H4 (cell line): ENCODE measurements around the gene PAFAH1B1. TPM values are rescaled to one million over a fixed set of nuclear protein-coding genes. Genes with fewer than 3 reads are reported as not detected.
"Not testable (repeated sequence)": the region's sequence is repeated elsewhere in the genome, so short reads cannot be mapped to it uniquely, and the experiment has no call there.

Experiments used
- DNase-seq: peaks from one replicate; pipeline ENCODE4 v3.0.0-alpha.2; 2015; ENCODE audit warnings: low spot score
- total RNA-seq: library from RNA; depleted of rRNA; stranded (reverse); fragments of >200 nt; shearing (Covaris generic); gene quantifications from 2 replicates; pipeline ENCODE4 v1.2.3, GENCODE V29; 2014; rRNA removed

PAFAH1B1 gene
- total RNA-seq = 49.1 and 57.1 TPM in 2 replicates

DNA sequence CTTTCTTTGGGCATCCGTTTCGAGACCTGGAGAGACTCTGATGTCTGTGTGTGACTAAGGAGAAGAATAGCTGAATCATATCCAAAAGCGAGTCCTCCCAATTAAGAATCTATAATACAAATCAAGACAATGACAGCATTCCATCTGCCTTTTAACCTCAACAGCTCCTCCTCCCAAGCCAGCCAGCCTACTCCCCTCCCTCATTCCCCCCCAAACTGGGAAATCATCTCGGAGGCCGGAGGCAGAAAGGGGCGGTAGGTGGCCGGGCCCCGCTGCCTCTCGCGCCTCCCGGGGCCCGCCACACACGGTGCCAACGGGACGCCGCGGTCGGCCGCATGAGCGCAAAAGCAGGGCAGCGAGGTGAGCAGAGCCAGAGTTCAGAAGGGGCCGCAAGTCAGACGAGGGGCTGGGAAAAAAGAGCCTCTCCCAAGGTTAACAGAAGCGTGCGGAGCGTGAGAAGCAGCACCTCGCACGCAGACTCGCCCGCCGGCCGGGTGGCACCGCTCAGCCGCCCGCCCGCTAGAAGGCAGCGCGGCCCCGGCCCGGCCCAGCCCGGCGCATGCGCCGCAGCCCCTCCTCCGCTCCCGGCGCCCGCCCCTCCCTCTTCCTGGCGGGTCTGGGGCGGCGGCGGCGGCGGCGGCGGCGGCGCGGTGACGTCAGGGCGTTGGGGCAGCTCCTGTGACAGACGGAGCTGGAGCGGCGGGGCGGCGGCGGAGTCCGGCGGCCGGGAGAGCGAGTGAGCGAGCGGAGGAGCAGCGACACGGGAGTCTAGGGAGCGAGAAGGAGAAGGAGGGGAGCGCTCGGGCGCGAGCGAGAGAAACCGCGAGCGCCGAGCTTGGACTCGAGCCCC is at the start of gene PAFAH1B1:
Gene PAFAH1B1 (plus strand): TSS at position 684 of the 850 bp plus-strand sequence. CDS start 44,635 bp downstream, outside the sequence.
- DNase-seq = peak; percentile 65

DNA sequence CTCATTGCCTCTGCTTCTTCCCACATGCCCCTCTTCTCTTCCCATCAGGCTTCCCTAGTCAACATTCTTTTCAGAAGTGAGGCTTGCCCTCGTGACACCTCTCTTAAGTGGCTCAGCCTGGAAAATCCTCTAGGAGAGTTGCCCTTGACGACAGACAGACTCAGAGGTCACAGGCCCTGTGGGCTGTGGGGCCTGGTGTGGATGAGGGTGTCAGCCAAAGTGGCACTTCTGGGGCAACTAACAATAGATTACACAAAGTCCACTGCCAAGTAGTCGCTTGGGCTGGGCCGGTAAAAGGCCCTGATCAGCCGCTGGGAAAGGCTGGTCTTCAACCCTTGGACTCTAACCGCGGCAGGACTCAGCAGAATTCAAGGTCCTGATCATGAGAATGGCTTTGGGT is 48.1 kb upstream of the PAFAH1B1 start:
- DNase-seq = no peak

DNA sequence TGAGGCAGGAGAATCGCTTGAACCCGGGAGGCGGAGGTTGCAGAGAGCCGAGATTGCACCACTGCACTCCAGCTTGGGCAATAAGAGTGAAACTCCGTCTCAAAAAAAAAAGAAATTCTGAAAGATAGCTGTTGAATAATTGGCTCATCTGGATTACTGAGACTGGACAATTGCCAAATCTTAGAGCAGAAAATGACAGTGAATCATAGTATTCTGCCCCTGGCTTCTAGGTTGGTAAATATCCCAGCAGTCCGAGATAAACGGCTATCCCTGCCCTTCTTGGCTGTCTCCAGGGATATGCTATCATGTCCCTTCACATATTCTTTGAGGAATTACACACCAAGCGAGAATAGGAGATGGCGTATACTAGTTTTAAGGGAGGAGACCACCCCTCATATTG is 46.3 kb upstream of the PAFAH1B1 start:
- no peak for DNase-seq

DNA sequence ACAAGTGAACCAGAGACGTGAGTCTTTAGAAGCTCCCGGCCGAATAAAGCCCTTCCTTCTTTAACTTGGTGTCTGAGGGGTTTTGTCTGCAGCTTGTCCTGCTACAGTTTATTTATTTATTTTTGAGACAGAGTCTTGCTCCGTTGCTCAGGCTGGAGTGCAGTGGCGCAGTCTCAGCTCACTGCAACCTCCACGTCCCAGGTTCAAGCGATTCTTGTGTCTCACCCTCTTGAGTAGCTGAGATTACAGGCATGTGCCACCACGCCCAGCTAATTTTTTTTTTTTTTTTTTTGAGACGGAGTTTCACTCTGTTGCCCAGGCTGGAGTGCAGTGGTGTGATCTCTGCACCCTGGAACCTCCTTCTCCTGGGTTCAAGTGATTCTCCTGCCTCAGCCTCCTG is 45.4 kb upstream of the PAFAH1B1 start:
- not testable (repeated sequence) for DNase-seq

DNA sequence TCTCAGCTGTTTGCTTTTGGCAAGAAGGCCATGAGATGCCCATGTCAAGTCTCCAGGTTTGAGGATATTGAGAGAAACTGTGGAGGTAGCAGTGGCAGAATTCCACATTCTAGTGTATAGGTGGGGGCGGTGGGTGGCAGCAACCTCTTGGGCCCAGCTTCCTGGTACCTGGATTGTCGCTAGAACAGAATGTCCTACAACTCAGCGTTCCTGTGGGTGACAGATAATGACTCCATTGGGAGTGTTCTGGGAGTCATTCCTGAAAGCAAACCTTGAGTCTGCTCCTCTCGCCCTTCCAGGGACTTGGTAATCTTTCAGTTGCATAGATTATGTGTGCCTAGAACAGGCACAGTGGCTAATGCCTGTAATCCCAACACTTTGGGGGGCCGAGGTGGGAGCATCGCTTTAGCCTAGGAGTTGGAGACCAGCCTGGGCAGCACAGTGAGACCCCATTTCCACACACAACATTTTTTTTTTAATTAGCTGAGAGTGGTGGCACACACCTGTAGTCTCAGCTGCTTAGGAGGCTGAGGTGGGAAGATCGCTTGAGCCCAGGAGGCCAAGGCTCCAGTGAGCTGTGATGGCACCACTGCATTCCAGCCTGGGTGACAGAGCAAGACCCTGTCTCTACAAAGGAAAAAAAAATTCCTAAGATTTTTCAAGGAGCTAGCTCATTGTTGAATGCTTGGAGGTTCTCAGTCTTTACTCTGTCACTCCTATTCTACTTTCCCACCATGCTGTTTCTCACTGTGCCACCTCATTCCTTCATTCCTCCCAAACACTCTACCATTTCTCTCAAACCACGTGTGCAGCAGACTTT is 43.9 kb upstream of the PAFAH1B1 start:
- no peak for DNase-seq

DNA sequence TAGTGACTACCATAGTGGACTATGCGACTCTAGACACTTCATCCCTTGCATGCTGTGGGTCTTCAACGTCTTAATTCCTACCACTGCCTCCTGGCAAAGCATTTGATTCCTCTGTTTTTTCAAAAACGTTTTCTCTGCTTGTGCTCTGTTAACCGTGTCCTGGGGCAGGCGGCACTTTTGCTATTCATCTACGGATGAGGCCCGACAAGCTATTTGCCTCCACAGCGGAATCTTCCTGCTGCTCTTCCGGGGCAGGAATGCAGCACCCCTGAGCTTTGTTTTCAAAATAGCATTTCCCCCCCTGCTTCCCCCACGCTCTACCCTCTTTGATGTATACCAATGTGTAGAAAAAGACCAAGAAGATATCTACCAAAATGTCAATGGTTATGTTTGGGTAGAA is 42.0 kb upstream of the PAFAH1B1 start:
- DNase-seq = no peak

DNA sequence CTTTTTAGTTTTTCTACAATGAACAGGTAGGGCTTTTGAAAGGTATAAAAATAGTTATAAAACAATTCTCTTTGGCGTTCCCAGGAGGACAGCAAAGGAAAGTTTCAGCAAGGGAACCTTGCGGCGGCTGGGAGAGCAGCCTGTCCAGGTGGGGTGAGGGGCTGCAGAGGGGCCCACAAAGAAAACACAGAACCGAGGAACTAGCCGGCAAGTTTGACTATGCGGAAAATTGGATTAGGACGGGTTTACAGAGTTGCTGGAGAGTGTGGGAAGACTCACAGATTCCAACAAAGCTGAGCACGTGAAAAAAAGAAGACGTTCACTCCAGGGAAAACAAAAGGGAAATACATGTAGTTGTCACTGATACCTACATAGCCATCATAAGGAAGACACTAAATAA is 41.5 kb upstream of the PAFAH1B1 start:
- DNase-seq = no peak

DNA sequence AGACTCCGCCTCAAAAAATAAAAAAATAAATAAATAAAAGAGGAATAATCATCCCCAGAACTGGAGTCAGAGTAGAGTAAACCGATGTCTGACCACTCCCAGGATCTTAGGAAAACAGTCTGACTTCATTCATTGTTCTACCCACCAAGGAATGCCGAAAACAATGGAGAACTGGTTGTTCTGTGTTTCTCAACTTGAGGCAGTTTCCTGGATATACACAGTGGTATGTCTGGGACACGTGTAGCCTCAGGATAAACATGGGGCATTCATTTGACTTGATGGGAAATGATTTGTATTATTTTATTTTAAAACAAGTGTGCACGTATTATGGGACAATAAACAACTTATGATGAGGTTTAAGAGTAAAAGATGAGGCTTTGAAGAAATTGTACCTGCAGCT is 32.8 kb upstream of the PAFAH1B1 start:
- no peak for DNase-seq

DNA sequence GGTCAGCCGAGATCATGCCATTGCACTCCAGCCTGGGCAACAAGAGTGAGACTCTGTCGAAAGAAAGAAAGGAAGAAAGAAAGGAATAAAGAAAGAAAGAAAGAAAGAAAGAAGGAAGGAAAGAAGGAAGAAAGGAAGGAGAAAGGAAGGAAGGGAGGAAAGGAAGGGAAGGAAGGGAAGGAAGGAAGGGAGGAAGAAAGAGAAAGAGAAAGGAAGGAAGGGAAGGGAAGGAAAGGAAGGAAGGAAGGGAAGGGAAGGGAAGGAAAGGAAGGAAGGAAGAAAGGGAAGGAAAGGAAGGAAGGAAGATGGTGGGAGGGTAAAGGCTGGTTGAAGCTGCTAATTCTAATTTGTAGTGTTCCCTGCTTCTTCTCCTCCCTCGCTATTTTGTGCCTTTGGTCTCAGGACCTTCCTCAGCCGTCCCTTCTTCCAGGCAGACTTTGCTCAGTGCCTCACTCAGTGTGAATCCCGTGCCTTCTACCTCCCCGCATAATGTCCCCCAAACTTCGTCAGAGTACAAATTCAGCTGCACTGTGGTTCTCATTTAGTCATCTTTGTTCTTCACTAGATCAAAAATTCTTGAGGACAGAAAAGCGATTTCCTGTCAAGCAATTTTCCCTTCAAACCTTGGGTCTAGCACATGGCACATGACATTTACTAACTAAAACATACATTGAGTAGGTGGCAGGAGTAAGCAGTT is 31.1 kb upstream of the PAFAH1B1 start:
- DNase-seq = no peak

DNA sequence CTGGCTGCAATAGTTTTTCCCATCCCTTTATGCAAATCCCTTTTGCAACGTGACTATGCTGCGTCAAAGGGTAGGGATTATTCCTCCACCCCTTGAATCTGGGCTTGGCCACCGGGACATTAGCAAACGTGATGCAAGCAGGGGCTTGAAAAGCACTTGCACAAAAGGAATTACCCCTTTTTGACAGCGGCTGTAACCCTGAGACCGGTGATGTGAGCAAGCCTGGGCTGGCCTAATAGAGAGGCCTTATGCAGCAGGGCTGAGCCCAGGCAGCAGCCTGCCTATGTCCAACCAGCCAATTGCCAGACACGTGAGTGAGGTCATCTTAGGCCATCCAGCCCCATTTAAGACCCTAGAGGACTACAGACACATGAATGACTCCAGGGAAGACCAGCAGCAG is 30.4 kb upstream of the PAFAH1B1 start:
- no peak for DNase-seq

DNA sequence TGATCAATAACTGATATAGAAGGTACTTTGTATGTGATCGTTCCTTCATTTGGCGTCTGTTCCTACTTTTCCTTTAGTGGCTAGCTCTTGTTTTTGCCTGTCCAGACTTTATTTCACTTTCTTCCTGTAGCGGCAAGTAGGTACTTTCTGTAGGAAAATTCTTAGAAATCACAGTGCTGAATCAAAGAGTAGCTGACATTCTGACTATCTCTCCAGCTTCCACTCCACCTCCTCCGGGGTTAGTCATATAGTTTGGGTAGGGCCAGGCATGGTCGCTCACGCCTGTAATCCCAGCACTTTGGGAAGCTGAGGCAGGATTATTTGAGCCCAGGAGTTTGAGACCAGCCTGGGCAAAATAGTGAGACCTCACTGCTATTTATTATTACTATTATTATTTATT is 29.9 kb upstream of the PAFAH1B1 start:
- no peak for DNase-seq

DNA sequence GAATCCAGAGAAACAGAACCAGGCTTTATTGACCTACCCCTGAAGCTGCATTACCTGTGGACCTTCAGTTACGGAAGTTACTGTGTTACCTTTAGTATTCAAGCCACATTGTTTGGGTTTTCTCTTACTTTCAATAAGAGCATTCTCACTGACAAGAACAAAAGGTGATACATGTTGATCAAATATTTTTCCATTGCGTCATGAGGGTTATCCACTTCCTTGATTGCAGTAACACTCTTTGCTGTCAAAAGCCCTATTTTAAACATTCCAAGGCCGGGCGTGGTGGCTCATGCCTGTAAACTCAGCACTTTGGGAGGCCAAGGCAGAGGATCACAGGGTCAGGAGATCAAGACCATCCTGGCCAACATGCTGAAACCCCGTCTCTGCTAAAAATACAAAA is 28.6 kb upstream of the PAFAH1B1 start:
- DNase-seq = no peak

DNA sequence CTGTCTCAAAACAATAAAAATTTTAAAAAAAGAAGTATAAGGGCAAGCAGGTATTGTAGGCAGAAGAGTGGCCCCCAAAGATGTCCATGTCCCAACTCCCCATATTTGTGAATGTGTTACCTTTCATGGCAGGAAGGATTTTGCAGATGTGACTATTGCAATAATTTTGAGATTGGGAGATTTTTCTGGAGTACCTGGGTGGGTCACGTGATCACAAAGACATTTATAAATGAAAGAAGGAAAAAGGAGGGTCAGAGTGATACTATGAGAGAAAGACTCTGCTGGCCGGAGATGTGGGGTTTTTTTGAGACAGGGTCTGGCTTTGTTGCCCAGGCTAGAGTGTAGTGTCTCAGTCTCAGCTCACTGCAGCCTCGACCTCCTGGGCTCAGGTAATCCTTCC is 27.4 kb upstream of the PAFAH1B1 start:
- DNase-seq = no peak

DNA sequence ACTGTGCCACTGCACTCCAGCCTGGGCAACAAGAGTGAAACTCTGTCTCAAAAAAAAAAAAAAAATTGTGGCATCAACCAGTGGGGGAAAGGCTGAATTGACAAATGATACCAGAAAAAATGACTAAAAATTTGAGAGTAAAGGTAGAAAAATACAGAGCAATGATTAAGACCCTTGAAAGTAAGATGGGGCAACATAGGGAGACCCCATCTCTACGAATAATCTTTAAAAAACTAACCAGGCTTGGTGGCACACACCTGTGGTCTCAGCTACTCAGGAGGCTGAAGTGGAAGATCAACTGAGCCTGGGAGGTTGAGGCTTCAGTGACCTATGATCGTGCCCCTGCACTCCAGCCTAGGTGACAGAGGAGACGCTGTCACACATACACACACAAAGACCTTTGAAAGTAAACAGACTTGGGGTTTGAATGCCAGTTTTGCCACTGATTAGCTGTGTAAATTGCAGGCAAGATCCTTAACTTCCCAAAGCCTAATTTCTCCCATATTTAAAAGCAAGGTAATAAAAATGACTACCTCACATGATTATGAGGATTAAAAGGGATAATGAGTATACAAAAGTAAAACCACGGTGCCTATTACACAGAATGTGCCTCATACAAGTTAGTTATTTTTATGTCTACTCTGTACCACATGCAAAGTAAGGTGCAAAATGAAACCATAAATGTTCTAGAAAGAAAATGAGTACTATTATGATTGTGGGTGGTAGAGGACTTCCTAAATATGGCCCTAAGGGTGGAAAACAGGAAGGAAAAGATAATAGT is 21.7 kb upstream of the PAFAH1B1 start:
- DNase-seq = no peak

DNA sequence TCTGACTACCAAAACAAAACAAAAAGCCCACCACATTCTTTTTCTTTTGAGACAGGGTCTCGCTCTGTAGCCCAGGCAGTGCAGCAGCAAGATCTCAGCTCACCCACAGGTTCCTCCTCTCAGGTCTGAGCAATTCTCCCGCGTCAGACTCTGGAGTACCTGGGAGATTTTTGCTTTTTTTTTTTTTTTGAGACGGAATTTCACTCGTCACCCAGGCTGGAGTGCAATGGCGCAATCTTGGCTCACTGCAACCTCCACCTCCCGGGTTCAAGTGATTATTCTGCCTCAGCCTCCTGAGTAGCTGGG is 21.2 kb upstream of the PAFAH1B1 start:
- DNase-seq = not testable (repeated sequence)

DNA sequence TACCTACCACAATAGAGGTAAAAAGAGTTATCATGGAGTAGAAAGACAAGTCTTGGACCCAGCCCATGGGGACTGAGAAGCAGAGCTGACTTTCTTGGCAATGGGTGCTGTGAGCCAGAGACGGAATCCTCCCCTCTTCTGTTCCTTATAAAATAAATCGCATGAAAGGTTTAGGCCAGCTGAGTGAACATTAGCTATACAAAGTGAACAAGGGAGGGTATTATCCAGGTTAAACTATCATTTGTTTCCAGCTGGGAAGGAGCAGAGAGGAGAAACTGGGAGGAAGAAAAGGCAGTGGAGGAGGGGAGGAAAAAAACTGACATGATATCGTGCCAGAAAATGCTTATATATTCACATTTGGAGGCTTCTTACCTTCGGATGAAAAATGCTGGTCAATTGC is 13.3 kb upstream of the PAFAH1B1 start:
- DNase-seq = no peak

DNA sequence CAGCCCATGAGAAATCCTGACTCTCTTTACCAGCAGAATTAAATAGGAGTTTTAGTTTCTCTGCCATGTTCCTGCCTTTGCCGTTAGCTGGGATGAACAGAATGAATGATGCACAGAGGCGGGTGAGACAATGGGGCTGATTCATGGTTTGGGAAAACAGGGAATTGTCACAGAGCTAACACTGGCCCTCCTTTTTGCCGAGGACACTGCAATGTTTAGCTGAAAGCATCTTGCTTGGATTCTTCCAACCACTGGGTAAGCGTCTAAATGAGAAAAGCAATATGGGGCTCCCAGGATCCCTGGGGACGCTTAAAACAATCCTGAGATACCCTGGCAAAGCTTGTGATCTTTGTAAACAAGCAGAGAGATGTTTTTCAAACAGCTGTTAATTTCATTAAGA is 12.8 kb upstream of the PAFAH1B1 start:
- no peak for DNase-seq

DNA sequence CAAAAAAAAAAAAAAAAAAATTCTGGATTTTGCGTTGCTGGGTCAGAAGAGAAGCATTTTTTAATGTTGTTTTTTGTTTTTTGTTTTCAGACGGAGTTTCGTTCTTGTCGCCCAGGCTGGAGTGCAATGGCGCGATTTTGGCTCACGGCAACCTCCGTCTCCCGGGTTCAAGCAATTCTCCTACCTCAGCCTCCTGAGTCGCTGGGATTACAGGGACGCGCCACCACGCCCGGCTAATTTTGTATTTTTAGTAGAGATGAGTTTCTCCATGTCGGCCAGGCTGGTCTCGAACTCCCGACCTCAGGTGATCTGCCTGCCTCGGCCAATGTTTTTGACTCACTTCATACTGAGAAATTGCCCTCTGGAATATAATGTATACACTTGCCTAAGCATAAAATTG is 11.0 kb upstream of the PAFAH1B1 start:
- no peak for DNase-seq

DNA sequence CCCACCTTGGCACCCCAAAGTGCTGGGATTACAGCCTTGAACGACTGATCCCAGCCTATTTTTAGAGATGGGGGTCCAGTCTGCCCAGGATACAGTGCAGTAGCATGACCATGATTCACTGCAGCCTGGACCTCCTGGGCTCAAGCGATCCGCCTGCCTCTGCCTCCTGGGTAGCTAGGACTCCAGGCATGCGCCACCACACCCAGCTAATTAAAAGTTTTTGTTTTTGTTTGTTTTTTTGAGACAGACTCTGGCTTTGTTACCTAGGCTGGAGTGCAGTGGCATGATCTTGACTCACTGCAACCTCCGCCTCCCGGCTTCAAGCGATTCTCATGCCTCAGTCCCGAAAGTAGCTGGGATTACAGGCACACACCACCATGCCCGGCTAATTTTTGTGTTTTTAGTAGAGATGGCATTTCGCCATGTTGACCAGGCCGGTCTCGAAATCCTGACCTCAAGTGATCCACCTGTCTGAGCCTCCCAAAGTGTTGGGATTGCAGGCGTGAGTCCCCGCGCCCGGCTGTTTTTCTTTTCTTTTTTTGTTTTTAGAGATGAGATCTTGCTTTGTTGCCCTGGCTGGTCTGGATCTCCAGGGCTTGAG is 2.3 kb upstream of the PAFAH1B1 start:
- no peak for DNase-seq

DNA sequence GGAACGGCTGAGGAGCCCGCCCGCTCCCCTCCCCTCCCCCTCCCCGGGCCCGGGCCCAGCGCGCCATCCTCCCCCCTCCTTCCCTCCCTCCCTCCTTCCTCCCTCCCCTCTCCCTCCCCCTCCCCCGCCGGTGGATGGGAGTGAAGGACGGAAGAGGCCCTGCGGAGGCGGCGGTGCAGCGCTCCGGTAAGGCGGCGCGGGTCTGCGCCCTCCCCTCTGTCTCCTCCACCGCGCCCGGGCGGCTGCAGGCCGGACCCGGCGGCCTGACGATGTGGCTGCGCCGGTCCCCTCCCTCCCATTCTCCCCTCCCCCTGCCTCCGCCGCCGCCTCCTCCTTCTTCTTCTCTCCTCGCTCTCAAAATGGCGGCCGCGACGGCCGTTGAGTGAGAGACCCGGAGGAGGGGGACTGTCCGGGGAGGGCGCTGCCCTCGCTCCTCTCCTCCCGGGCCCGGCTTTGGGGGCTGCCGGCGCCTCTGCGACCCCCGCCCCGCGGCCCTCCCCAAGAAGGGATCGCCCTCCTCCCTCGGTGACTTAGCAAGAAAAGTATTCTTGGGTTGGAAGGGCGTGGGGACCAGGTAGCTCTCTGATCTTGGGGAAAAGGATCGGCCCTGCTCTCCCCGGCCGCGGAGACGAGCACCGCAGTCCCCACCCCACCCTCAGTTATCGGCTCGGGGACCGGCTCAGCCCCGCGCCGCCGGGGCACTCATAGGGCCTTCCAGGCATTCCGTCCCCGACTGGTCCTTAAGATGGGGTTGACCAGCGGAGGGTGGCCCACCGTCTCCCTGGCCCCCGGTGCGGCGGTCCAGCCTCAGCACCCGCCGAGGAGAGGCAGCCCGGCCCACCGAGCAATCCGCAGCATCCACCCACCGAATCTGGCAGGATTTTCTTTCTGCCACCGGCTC is 617 bp downstream of the PAFAH1B1 start:
- DNase-seq = peak; percentile 42
